ENCODE results near the gene PTPMT1. TPM values are rescaled to one million over a fixed set of nuclear protein-coding genes. Genes with fewer than 3 reads are reported as not detected.
A peak's percentile ranks its signal among the peaks of the same experiment; 100 is the strongest.
"Not testable (repeated sequence)": the region's sequence is repeated elsewhere in the genome, so short reads cannot be mapped to it uniquely, and the experiment has no call there.

PTPMT1 gene
- total RNA-seq, 1 experiment from 2014 or later, result 44.6 TPM

DNA sequence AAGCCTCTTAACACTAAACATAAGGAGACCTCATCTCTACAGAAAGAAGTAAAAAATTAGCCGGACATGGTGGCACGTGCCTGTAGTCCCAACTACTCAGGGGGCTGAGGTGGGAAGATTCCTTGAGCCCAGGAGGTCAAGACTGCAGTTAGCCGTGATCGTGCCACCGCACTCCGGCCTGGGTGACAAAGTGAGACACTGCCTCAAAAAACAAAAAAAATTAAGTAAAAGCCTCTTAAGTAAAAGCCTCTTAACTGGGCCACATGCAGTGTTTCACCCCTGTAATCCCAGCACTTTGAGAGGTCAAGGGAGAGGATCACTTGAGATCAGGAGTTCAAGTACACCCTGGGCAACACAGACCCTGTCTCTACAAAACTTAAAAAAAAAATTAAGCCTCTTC, 38.2 kb upstream of the PTPMT1 start:
- H3K4me3 Mint-ChIP-seq (ENCODE audit: unreplicated experiment), result no peak overlapping the region
- ChIA-PET POLR2A (interaction anchor here (1.1 to 2.0 kb wide), 3 partner anchors 9 to 13 kb away, joined by 3 to 8 read pairs (median 6); no protein-coding TSS in a partner anchor), CTCF (interaction anchor here (0.6 to 1.2 kb wide), 3 partner anchors 13 to 51 kb away, joined by 4 to 5 read pairs (median 5); no protein-coding TSS in a partner anchor)
- H3K36me3 Mint-ChIP-seq (ENCODE audit: insufficient read depth, unreplicated experiment), result peaks cover 15% of the 10 kb centered on the region
- H3K27ac Mint-ChIP-seq (ENCODE audit: low read depth, unreplicated experiment), result no peak overlapping the region
- BruUV-seq (replicated peaks), result no TSS peak
- intact Hi-C loops (cut with micrococcal nuclease), result no loop called here
- no peaks in the 10 kb centered on the region for H3K9me3 Mint-ChIP-seq (ENCODE audit: unreplicated experiment)
- H3K27me3 Mint-ChIP-seq (ENCODE audit: insufficient read depth, unreplicated experiment), result no peaks in the 10 kb centered on the region
- peaks cover 33% of the 10 kb centered on the region for H3K4me1 Mint-ChIP-seq (ENCODE audit: insufficient read depth, unreplicated experiment)
- no peak for DNase-seq (ENCODE audit: unreplicated experiment)
- TF ChIP-seq, protein P1, sequence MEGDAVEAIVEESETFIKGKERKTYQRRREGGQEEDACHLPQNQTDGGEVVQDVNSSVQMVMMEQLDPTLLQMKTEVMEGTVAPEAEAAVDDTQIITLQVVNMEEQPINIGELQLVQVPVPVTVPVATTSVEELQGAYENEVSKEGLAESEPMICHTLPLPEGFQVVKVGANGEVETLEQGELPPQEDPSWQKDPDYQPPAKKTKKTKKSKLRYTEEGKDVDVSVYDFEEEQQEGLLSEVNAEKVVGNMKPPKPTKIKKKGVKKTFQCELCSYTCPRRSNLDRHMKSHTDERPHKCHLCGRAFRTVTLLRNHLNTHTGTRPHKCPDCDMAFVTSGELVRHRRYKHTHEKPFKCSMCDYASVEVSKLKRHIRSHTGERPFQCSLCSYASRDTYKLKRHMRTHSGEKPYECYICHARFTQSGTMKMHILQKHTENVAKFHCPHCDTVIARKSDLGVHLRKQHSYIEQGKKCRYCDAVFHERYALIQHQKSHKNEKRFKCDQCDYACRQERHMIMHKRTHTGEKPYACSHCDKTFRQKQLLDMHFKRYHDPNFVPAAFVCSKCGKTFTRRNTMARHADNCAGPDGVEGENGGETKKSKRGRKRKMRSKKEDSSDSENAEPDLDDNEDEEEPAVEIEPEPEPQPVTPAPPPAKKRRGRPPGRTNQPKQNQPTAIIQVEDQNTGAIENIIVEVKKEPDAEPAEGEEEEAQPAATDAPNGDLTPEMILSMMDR (IDR thresholded peaks at IDR 0.05; ENCODE audit: unreplicated experiment), result no peak

DNA sequence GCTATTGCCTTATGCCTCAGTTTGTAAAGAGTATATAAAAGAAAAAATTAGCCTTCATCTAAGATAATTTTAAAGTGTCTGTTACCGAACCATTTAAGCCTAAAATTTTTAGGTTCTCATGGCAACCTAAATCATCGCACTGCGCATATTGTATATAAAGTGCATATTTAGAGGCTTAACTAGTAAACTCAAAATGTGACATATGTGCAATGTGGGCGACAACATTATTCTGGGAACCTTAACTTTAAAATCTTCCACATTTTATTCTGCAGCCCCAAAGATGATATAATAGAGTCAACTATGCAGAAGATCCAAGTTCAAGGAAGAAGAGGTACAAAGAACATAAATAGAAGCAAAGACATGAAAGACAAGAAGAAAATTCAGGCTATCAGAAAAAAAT, 35.4 kb upstream of the PTPMT1 start:
- POLR2A ChIA-PET, result interaction anchor here (0.6 to 1.3 kb wide), 3 partner anchors 22 to 35 kb away, joined by 3 to 4 read pairs (median 4); partner anchors contain the start of gene CELF1
- TF ChIP-seq, protein P1 (IDR thresholded peaks at IDR 0.05; ENCODE audit: unreplicated experiment), result no peak
- Mint-ChIP-seq H3K4me1 (ENCODE audit: insufficient read depth, unreplicated experiment) (peaks cover 20% of the 10 kb centered on the region), H3K4me3 (ENCODE audit: unreplicated experiment) (no peak overlapping the region), H3K9me3 (ENCODE audit: unreplicated experiment) (no peaks in the 10 kb centered on the region), H3K27ac (ENCODE audit: low read depth, unreplicated experiment) (peak overlapping the region; percentile 82), H3K36me3 (ENCODE audit: insufficient read depth, unreplicated experiment) (peaks cover 19% of the 10 kb centered on the region), H3K27me3 (ENCODE audit: insufficient read depth, unreplicated experiment) (no peaks in the 10 kb centered on the region)
- DNase-seq (ENCODE audit: unreplicated experiment), result no peak
- CTCF ChIA-PET, result no interaction called here
- intact Hi-C loops (cut with micrococcal nuclease), result no loop called here
- BruUV-seq (replicated peaks), result no TSS peak

DNA sequence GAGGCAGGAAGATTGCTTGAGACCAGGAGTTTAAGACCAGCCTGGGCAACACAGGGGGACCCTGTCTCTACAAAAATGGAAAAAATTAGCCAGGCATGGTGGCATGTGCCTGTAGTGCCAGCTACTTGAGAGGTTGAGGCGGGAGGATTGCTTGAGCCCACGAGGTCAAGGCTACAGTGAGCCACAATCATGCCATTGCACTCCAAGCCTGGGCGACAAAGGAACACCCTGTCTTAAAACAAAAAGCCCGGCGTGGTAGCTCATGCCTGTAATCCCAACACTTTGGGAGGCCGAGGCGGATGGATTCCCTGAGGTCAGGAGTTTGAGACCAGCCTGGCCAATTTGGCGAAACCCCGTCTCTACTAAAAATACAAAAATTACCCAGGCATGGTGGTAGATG, 34.7 kb upstream of the PTPMT1 start:
- ChIA-PET POLR2A (interaction anchor here (0.6 to 2.2 kb wide), 3 partner anchors 10 to 238 kb away, joined by 3 to 14 read pairs (median 4); no protein-coding TSS in a partner anchor), CTCF (interaction anchor here (0.9 to 2.3 kb wide), 2 partner anchors 9 to 14 kb away, joined by 3 to 6 read pairs; no protein-coding TSS in a partner anchor)
- Mint-ChIP-seq H3K27ac (ENCODE audit: low read depth, unreplicated experiment) (peak overlapping the region; percentile 82), H3K4me1 (ENCODE audit: insufficient read depth, unreplicated experiment) (peaks cover 14% of the 10 kb centered on the region), H3K36me3 (ENCODE audit: insufficient read depth, unreplicated experiment) (peaks cover 27% of the 10 kb centered on the region)
- H3K9me3 Mint-ChIP-seq (ENCODE audit: unreplicated experiment); H3K27me3 Mint-ChIP-seq (ENCODE audit: insufficient read depth, unreplicated experiment); intact Hi-C loops (cut with micrococcal nuclease); DNase-seq (ENCODE audit: unreplicated experiment); H3K4me3 Mint-ChIP-seq (ENCODE audit: unreplicated experiment); BruUV-seq (replicated peaks): not testable (repeated sequence)

DNA sequence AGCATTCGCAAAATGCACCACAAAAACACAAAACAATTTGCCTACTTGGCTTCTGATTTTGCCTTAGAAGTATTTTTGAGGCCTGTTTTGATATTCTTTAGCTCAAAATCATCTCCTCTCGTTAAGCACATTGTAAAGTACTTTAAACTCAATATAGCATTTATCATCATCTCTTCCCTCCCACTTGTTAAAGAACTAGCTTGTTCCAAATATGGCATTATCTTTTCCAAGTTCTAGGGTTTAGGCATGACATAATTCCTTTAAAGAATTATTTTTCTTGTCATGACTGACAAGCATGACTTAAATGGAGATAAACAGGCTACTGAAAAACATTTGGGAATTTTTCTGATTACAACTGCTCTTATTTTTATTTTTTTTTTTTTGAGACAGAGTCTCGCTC, 33.7 kb upstream of the PTPMT1 start:
- Mint-ChIP-seq H3K27ac (ENCODE audit: low read depth, unreplicated experiment) (no peak overlapping the region), H3K27me3 (ENCODE audit: insufficient read depth, unreplicated experiment) (no peaks in the 10 kb centered on the region), H3K9me3 (ENCODE audit: unreplicated experiment) (no peaks in the 10 kb centered on the region), H3K36me3 (ENCODE audit: insufficient read depth, unreplicated experiment) (peaks cover 33% of the 10 kb centered on the region), H3K4me3 (ENCODE audit: unreplicated experiment) (no peak overlapping the region), H3K4me1 (ENCODE audit: insufficient read depth, unreplicated experiment) (peaks cover 12% of the 10 kb centered on the region)
- ChIA-PET POLR2A (interaction anchor here (0.7 to 2.2 kb wide), 2 partner anchors 8 to 9 kb away, joined by 4 to 14 read pairs; no protein-coding TSS in a partner anchor), CTCF (interaction anchor here (0.6 to 2.3 kb wide), 3 partner anchors 15 to 914 kb away, joined by 3 to 6 read pairs (median 3); partner anchors contain the start of genes ATG13 and HARBI1)
- DNase-seq (ENCODE audit: unreplicated experiment), result no peak
- intact Hi-C loops (cut with micrococcal nuclease), result no loop called here
- TF ChIP-seq, protein P1 (IDR thresholded peaks at IDR 0.05; ENCODE audit: unreplicated experiment), result no peak
- no TSS peak for BruUV-seq (replicated peaks)
